GM12878 (cell line): ENCODE results near the gene DUSP16. TPM values are rescaled to one million over a fixed set of nuclear protein-coding genes. Genes with fewer than 3 reads are reported as not detected.

Experiments used
- CBFB ChIP-seq: IDR thresholded peaks from 2 replicates; pipeline ENCODE4 v1.6.1; 2016; ENCODE audit warnings: antibody characterized with exemption, low read depth
- CBX3 ChIP-seq: fragments of 200-600 bp; sonication (generic); IDR thresholded peaks from 2 replicates; pipeline ENCODE4 v1.6.1; 2016; ENCODE audit warnings: low read depth, borderline replicate concordance
- FOXK2 ChIP-seq: fragments of 450-650 bp; IDR thresholded peaks from 2 replicates; pipeline ENCODE4 v1.6.1; 2017; ENCODE audit warnings: mild to moderate bottlenecking, moderate library complexity
- GABPA ChIP-seq: IDR thresholded peaks from 2 replicates; pipeline ENCODE4 v1.6.1; 2014; ENCODE audit warnings: antibody characterized with exemption, low read depth, mild to moderate bottlenecking, inconsistent platforms
- HDAC6 ChIP-seq: fragments of 200-600 bp; sonication (generic); IDR thresholded peaks from one replicate; pipeline ENCODE4 v1.8.0; 2017; ENCODE audit warnings: antibody characterized with exemption; ENCODE audit not compliant: unreplicated experiment
- HSF1 ChIP-seq: fragments of 150-350 bp; IDR thresholded peaks from 2 replicates; pipeline ENCODE4 v1.6.1; 2014; ENCODE audit warnings: mild to moderate bottlenecking, low read depth, low read length
- IRF4 ChIP-seq: IDR thresholded peaks from 2 replicates; pipeline ENCODE4 v1.6.1; 2011; ENCODE audit warnings: low read depth, low read length
- KAT2A ChIP-seq: conservative IDR thresholded peaks from 2 replicates; pipeline ENCODE4 v1.6.1; 2011; ENCODE audit warnings: low read depth, low read length; ENCODE audit not compliant: control insufficient read depth
- MEF2A ChIP-seq: IDR thresholded peaks from 2 replicates; pipeline ENCODE4 v1.6.1; 2011; ENCODE audit warnings: low read depth, mild to moderate bottlenecking, low read length, moderate library complexity; ENCODE audit not compliant: insufficient read depth
- MTA2 ChIP-seq: fragments of 450-650 bp; IDR thresholded peaks from 2 replicates; pipeline ENCODE4 v1.6.1; 2016; ENCODE audit warnings: low read depth, mild to moderate bottlenecking, moderate library complexity
- NBN ChIP-seq: fragments of 450-650 bp; IDR thresholded peaks from 2 replicates; pipeline ENCODE4 v1.6.1; 2016
- NFXL1 ChIP-seq: fragments of 450-650 bp; IDR thresholded peaks from 2 replicates; pipeline ENCODE4 v1.6.1; 2017; ENCODE audit warnings: antibody characterized with exemption, mild to moderate bottlenecking, borderline replicate concordance
- NFYA ChIP-seq: IDR thresholded peaks from 2 replicates; pipeline ENCODE4 v1.6.1; 2011; ENCODE audit warnings: low read depth, mild to moderate bottlenecking, low read length, improper control_type of control experiment, borderline replicate concordance
- NR2C2 ChIP-seq: IDR thresholded peaks from 2 replicates; pipeline ENCODE4 v1.6.1; 2011; ENCODE audit warnings: borderline replicate concordance, low read depth; ENCODE audit not compliant: control insufficient read depth, insufficient read length
- PAX8 ChIP-seq: fragments of 450-650 bp; IDR thresholded peaks from 2 replicates; pipeline ENCODE4 v1.6.1; 2017; ENCODE audit warnings: mild to moderate bottlenecking, moderate library complexity
- POLR2AphosphoS2 ChIP-seq: IDR thresholded peaks from 2 replicates; pipeline ENCODE4 v1.6.1; 2011; ENCODE audit warnings: low read depth, mild to moderate bottlenecking, low read length, improper control_type of control experiment, moderate library complexity
- PRDM15 ChIP-seq: fragments of 450-650 bp; formaldehyde crosslinking; IDR thresholded peaks from 2 replicates; pipeline ENCODE4 v1.4.0; 2020; ENCODE audit warnings: mild to moderate bottlenecking, moderate library complexity
- RCOR1 ChIP-seq: conservative IDR thresholded peaks from 2 replicates; pipeline ENCODE4 v1.6.1; 2012; ENCODE audit warnings: low read depth, low read length, improper control_type of control experiment
- RUNX3 ChIP-seq: IDR thresholded peaks from 2 replicates; pipeline ENCODE4 v1.6.1; 2012; ENCODE audit warnings: low read length, inconsistent platforms
- SREBF2 ChIP-seq: IDR thresholded peaks from 2 replicates; pipeline ENCODE4 v1.6.1; 2012; ENCODE audit warnings: mild to moderate bottlenecking, low read length
- TCF3 ChIP-seq: IDR thresholded peaks from 2 replicates; pipeline ENCODE4 v1.6.1; 2012; ENCODE audit warnings: low read depth, mild to moderate bottlenecking, low read length, borderline replicate concordance; ENCODE audit not compliant: insufficient read depth
- ZBED1 ChIP-seq: IDR thresholded peaks from 2 replicates; pipeline ENCODE4 v1.6.1; 2016; ENCODE audit warnings: borderline replicate concordance
- ZNF217 ChIP-seq: fragments of 450-650 bp; IDR thresholded peaks from 2 replicates; pipeline ENCODE4 v1.6.1; 2017; ENCODE audit warnings: antibody characterized with exemption, mild to moderate bottlenecking
- ZSCAN29 ChIP-seq: fragments of 450-650 bp; IDR thresholded peaks from 2 replicates; pipeline ENCODE4 v1.6.1; 2017; ENCODE audit warnings: mild to moderate bottlenecking, moderate library complexity
- polyA plus RNA-seq, 11 experiments: library from polyadenylated mRNA; depleted of rRNA in 4 of 11; unstranded in 6 of 11; stranded (reverse) in 5 of 11; fragments of >200 nt; fragmentation: Nextera tagmentation in 4 of 11; fragmentation: Illumina TruSeq in 1 of 11; extraction: Ambion mirVana in 4 of 11; extraction: Trizol in 1 of 11; gene quantifications; 1 replicate in 1 of 11; 2 replicates in 10 of 11; pipeline versions ENCODE4 v1.2.1 to v1.2.3, GENCODE V29; 2011 to 2016; ENCODE audit warnings: inconsistent platforms in 2 of 11, missing spikeins in 2 of 11, low read depth in 1 of 11
- total RNA-seq, 4 experiments: library from RNA; depleted of rRNA in 3 of 4; stranded (reverse); fragments of >200 nt in 3 of 4; fragmentation: Illumina TruSeq in 1 of 4; extraction: Trizol in 1 of 4; gene quantifications; 2 replicates each; pipeline versions ENCODE4 v1.2.1 to v1.2.3, GENCODE V29; 2013 to 2021
- TF ChIP-seq, protein P1 (sequence below): fragments of 450-650 bp; IDR thresholded peaks from 2 replicates; pipeline ENCODE4 v1.6.1; 2017; ENCODE audit warnings: low read depth, mild to moderate bottlenecking, moderate library complexity

Gene DUSP16
- total and polyA plus RNA-seq, 10 of the 15 experiments (the other 5 are each of a cell fraction or from before 2014, with no cell fraction given): 3.9 to 75.3 (median 26.8) TPM

- TF ChIP-seq PRDM15: no peak
- TF ChIP-seq NR2C2: no peak
- peak; percentile 34; the same call in 1 of the 2 replicates for TF ChIP-seq GABPA
- no peak for TF ChIP-seq KAT2A
- 0 out of 2 replicates have a peak, but pooled peaks have one; percentile 34 for TF ChIP-seq MTA2
- TF ChIP-seq ZNF217: no peak
- TF ChIP-seq NBN: peak; percentile 91; the same call in 1 of the 2 replicates
- no peak; the same call in 1 of the 2 replicates for TF ChIP-seq POLR2AphosphoS2
- no peak for TF ChIP-seq MEF2A
- TF ChIP-seq HSF1: no peak
- peak; percentile 91 for TF ChIP-seq FOXK2
- no peak for TF ChIP-seq CBX3
- no peak for TF ChIP-seq NFXL1
- peak; percentile 38; the same call in 1 of the 2 replicates for TF ChIP-seq CBFB
- peak; percentile 68 for TF ChIP-seq RUNX3
- no peak for TF ChIP-seq PAX8
- TF ChIP-seq, protein P1, sequence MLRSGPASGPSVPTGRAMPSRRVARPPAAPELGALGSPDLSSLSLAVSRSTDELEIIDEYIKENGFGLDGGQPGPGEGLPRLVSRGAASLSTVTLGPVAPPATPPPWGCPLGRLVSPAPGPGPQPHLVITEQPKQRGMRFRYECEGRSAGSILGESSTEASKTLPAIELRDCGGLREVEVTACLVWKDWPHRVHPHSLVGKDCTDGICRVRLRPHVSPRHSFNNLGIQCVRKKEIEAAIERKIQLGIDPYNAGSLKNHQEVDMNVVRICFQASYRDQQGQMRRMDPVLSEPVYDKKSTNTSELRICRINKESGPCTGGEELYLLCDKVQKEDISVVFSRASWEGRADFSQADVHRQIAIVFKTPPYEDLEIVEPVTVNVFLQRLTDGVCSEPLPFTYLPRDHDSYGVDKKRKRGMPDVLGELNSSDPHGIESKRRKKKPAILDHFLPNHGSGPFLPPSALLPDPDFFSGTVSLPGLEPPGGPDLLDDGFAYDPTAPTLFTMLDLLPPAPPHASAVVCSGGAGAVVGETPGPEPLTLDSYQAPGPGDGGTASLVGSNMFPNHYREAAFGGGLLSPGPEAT: peak; percentile 82
- no peak for TF ChIP-seq HDAC6
- no peak for TF ChIP-seq SREBF2
- no peak for TF ChIP-seq ZSCAN29
- TF ChIP-seq IRF4: no peak
- no peak for TF ChIP-seq ZBED1
- TF ChIP-seq RCOR1: 0 out of 2 replicates have a peak, but pooled peaks have one; percentile 30
- TF ChIP-seq TCF3: no peak
- TF ChIP-seq NFYA: no peak
Measured at GRCh38 chr12:12611512-12612306, 49.0 kb upstream of the DUSP16 start, which contains the start of gene CREBL2 (continued).
